Cardiac ventricle fibroblast (primary cell): ENCODE results near the gene LGALS4. TPM values are rescaled to one million over a fixed set of nuclear protein-coding genes. Genes with fewer than 3 reads are reported as not detected.

Experiments
- total RNA-seq: library from RNA; depleted of rRNA; stranded (reverse); fragments of >200 nt; gene quantifications from 2 replicates; pipeline ENCODE4 v1.2.3, GENCODE V29; 2015

The LGALS4 gene
- total RNA-seq, result not detected in 2 replicates

DNA sequence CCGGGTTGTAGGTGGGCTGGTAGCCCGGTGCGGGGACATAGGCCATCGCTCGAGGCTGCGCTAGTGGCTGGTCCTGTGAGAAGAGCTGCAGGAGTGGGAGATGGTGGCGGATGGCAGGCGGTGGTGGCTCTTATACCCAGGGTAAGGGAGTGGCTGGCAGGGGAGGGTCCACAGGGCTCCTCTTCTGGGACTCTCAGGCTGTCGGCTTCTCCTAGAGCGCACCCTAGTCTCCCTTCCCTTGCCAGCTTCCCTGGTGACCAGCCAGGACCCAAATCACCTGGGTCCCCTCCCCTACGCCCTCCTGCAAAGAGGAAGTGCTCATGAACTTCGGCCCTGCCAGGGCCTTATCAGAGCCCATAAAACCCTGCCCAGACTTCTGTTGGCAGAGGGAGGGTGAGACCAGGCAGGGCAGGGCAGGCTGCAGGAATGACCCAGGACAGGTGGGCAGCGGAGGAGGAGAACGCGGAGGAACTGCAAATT is at the start of gene LGALS4:
Gene LGALS4, minus strand, starts transcription at position 105 of the 480 bp plus-strand sequence. Its CDS starts 59 bp downstream, at position 46.

GRCh38 chr19:38849860-38850435 is 37.2 kb upstream of the LGALS4 start, which contains the start of gene HNRNPL:
HNRNPL (minus strand) TSS chr19:38849986; CDS start chr19:38849966, 20 bp downstream.

DNA sequence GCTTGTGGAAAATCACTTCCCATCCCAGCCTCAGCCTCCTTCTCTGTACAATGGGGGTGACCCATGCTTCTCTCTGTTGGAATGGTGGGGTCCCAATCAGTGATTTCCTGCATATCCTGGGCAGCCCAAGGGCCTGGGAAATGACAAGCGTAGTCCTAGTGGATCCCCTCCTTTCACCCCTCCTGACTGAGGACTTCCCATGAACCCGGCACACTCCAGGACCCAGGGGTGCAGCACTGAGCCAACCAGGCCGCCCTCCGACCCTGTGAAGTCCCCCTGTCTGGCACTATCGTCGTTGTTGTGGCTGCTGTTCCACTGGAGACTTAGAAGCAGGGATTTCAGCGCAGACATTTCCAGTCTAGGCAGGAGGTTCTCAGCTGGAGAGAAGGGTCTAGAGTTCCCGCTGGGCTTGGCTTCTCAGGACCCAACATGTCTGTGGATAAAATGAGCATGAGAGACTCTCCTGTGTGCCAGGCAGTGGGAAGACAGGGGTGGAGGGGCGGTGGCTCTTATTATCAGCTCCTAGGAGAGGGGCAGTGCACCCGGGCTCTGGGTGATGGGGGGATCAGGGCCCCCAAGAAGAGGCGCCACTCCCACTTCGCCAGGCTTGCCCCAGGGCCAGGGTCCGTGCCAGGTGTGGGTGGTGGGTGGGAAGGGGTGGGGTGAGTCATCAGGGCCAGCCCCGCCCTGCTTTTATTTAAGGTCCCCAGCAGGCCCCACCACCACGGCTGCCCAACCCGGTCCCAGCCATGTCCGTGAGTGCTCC is 24.1 kb downstream of the LGALS4 start, which contains the start of gene LGALS7B:
Gene LGALS7B, plus strand, starts transcription at position 723 of the 766 bp plus-strand sequence. Its CDS starts 27 bp downstream, at position 750.

GRCh38 chr19:38773469-38774177 is 39.1 kb downstream of the LGALS4 start, which contains the start of gene LGALS7:
LGALS7 (minus strand) TSS chr19:38773517; CDS start chr19:38773492, 25 bp downstream.

Other genes with a start within 250 kb of the LGALS4 start
- not detected in 2 replicates for gene MAP4K1, start 195.0 kb downstream of the LGALS4 start, total RNA-seq
- gene EIF3K, start 193.8 kb downstream of the LGALS4 start, total RNA-seq, result 249 and 281 TPM in 2 replicates
- gene ACTN4, start 165.3 kb downstream of the LGALS4 start, total RNA-seq, result 190 and 231 TPM in 2 replicates
- gene CAPN12, start 68.5 kb downstream of the LGALS4 start, total RNA-seq, result not detected in 2 replicates
- not detected in 2 replicates for gene LGALS7, start 39.4 kb downstream of the LGALS4 start, total RNA-seq
- gene LGALS7B, start 23.7 kb downstream of the LGALS4 start, total RNA-seq, result not detected in 2 replicates
- 67.3 and 78.4 TPM in 2 replicates for gene ECH1, start 18.8 kb upstream of the LGALS4 start, total RNA-seq
- gene HNRNPL, start 37.0 kb upstream of the LGALS4 start, total RNA-seq, result 160 and 169 TPM in 2 replicates
- gene RINL, start 65.3 kb upstream of the LGALS4 start, total RNA-seq, result 2.4 and 5.2 TPM in 2 replicates
- gene SIRT2, start 86.7 kb upstream of the LGALS4 start, total RNA-seq, result 50.6 and 51.1 TPM in 2 replicates
- gene NFKBIB, start 87.0 kb upstream of the LGALS4 start, total RNA-seq, result 10.3 and 16.1 TPM in 2 replicates
- not detected in 2 replicates for gene CCER2, start 99.2 kb upstream of the LGALS4 start, total RNA-seq
- gene SARS2, start 117.8 kb upstream of the LGALS4 start, total RNA-seq, result 11.1 and 16.3 TPM in 2 replicates
- gene MRPS12, start 118.0 kb upstream of the LGALS4 start, total RNA-seq, result 34.8 and 35.0 TPM in 2 replicates
- 35.4 and 36.2 TPM in 2 replicates for gene FBXO17, start 162.8 kb upstream of the LGALS4 start, total RNA-seq
- gene FBXO27, start 219.6 kb upstream of the LGALS4 start, total RNA-seq, result 1.6 and 7.0 TPM in 2 replicates